ENCODE results near the gene SLC24A3.

DNA sequence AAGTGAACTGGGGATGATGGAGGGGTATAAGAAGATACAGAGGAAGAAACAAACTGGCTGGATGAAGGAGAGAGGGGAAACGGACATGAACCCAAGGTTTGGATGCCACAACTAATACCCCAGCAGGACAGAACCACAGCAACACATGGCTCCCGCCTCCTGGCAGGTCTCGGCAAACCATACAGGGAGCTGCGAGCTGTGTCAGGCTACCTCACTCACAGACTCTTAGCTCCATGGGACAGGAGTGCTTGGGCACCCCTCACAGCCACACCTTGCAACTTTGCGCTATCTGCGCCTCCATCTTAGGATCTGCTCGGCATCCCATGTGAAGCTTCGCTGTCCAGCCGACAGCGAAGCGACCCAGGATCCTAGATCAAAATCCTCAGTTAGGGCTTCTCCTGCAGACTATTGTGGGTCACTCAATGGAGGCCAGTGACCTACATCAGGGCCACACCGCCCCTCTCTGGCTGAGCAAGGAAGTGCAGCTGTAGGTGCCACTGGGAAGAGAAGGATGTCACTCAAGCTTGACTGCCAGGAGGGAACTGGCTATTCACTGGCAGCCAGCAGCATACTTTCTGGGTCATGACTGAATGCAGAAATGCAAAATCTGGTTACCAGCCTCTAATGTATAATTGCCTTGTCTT lies 371.2 kb downstream of the SLC24A3 start:
- TF ChIP-seq, protein P1, sequence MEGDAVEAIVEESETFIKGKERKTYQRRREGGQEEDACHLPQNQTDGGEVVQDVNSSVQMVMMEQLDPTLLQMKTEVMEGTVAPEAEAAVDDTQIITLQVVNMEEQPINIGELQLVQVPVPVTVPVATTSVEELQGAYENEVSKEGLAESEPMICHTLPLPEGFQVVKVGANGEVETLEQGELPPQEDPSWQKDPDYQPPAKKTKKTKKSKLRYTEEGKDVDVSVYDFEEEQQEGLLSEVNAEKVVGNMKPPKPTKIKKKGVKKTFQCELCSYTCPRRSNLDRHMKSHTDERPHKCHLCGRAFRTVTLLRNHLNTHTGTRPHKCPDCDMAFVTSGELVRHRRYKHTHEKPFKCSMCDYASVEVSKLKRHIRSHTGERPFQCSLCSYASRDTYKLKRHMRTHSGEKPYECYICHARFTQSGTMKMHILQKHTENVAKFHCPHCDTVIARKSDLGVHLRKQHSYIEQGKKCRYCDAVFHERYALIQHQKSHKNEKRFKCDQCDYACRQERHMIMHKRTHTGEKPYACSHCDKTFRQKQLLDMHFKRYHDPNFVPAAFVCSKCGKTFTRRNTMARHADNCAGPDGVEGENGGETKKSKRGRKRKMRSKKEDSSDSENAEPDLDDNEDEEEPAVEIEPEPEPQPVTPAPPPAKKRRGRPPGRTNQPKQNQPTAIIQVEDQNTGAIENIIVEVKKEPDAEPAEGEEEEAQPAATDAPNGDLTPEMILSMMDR (conservative IDR thresholded peaks at IDR 0.05), result peak; percentile 63
- TF ChIP-seq EZH2 (IDR thresholded peaks at IDR 0.05; ENCODE audit: low read depth), result no peak

All from PC-9 (cell line).